Stimulated activated CD4-positive, alpha-beta T cell treated with anti-CD3 and anti-CD28 coated beads, Interleukin-4, amount 100 ng/mL, for 1 hour (primary cell): ENCODE results near the gene CRYGB.

ENCODE experiments used
- DNase-seq: peaks from one replicate; pipeline ENCODE4 v3.0.0-alpha.2; 2020

The CRYGB gene, protein sequence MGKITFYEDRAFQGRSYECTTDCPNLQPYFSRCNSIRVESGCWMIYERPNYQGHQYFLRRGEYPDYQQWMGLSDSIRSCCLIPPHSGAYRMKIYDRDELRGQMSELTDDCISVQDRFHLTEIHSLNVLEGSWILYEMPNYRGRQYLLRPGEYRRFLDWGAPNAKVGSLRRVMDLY

DNA sequence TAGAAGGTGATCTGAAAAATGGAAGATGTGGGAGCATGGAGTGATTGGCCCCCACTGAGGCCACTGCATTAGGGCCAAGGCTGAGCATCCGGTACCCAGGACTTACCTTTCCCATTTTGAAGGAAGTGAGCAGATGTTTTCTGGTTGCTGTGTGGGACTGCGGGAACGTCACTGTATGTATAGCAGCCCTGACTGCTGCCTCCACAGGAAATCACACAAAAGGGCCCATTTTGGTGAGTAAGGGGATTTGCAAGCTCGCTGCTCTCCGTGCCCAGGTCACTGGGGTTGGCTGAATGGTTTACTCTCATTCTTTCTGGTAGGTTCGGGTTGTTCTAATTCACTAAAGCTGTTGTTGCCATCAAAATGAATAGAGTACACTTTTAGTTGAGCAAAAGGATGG, at the start of gene CRYGB:
CRYGB (minus strand) TSS at position 153 of the 400 bp plus-strand sequence; CDS start at position 115, 38 bp downstream.
- DNase-seq, result no peak

DNA sequence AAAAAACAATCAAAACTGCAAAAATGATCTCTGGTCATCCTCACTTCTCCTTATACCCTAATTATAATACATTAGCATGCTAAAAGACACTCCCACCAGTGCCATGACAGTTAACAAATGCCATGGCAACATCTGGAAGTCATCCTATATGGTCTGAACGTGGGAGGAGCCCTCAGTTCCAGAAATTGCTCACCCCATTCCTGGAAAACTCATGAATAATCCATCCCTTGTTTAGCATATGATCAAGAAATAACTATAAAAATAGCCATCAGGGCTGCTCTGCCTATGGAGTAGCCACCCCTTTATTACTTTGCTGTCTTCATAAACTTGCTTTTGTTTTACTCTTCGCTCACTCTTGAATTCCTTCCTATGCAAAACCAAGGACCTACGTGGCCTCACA, 49.6 kb upstream of the CRYGB start:
- no peak for DNase-seq

DNA sequence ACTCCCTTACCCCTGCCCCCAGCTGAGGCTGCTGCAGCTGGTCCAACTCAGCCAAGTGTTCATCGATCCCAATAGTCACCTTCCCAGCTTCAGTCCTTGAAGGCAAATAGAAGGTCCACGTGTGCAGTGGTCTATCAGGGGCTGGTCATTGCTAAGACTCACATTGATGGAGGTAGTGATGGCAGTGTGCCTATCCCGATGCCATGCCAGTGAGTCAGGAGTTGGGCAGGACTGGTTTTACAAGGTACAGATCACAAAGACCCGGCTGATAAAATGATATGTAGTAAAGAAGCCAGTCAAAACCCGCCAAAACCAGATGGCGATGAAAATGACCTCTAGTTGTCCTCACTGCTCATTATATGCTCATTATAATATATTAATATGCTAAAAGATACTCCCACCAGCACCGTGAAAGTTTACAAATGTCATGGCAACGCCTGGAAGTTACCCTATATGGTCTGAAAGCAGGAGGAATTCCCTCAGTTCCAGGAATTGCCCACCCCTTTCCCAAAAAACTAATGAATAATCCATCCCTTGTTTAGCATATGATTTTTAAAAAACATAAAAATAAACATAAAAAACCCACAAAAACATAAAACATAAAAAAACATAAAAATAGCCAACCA, 46.8 kb upstream of the CRYGB start:
- no peak for DNase-seq

DNA sequence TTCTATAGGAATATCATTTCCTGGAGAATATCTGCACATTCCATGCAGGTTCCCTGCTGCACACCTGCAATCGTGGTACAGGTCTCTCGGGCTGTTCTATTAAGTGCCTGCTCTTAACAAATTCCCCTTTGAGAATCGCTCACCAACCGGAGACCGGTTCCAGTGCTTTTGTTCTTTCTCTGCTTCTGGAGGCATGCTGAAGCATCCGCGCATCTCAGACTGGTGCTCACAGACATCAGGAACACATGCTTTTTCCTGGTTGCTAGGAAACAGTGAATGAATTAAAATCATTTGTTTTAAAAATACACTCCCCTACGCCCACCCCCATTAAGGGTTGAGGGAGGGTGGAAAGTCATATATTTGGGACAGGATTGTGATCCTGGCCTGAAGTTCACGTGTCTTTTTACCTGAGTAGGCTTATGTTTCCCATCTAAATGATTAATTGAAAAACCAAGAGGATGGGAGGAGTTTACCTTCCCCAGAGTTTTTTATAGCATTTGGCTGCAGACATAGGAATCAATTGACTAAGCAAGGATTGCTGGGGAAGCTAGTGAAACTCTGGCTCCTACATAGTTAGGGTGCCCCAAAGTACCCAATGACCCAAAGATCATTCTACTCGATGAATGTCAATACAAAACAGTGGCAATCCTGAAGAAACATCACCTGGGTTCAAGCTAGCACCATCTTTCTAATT, 44.0 kb upstream of the CRYGB start, which contains the start of gene C2orf80:
C2orf80 (minus strand) TSS at position 221 of the 694 bp plus-strand sequence. CDS start 3,044 bp downstream, outside the sequence.
- DNase-seq, result no peak

DNA sequence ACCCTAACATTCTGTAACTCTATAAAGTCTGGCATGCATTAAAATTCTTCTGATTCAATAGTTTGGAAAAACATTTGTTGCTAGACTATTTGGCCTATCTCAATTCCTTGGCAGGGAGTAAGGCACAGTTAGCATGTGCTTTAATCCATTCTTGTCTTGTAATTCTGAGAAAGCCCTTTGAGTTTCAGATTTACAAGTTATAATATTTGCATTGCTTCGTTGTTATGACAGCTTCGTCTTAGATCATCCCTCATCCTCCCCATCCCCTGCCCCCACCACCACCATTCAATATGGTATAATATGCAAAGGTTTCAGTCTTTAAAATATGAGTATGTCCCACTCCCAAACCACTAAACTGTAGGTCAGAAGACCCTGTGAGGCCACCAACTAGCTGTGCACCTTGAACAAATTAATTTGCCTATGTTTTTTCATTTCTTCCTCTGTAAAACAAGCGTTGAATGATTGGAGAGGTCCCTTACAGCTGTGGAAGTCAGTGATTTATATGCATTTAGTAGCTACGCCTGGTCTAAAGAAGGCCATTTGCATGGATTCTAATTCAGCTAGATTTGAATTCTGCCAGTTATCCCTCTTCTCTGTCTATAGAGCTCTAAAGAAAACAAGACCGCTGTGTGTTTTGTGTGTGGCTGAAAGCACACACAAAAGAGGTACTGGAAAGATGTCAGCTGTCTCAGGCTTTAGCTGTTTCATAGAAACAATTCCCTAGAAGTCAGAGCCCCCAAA, 43.3 kb upstream of the CRYGB start:
- DNase-seq, result no peak

DNA sequence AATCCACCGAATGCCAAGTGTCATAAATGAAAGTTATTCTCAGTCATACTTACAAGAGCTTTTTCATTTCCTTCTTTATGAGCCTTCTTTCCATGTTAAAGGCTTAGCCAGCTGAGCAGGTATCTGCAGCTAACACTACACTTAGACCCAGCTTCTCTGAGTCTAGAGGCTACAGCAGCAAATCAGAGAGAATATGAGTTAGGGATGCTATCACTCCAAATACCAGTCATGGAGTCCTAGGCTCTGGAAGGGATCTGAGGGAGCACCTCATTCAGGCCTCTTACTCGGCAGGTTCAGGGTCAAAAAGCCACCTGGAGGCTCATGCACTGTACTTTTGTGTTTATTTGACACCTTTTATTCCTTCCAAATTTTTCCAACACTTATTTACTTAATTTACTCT, 40.9 kb upstream of the CRYGB start:
- no peak for DNase-seq

DNA sequence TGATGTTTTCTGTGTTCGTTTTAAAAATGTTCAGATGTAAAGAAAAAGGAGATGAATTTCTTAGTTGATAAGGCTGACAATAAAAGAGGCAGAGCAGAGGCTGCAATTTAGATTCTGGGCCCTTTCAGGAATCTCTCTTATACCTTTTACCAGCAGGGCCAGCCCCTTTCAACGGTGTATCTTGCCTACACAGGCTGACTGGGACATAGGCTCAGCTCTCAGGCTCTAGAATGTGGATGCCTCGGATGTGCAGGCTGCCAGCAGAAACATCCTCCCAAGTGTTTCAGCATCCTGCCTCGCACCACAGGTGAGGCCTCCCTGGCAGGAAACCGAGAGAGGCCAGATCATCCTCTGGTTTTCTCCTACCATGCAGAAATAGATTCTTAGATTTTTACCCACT, 40.5 kb upstream of the CRYGB start:
- no peak for DNase-seq

DNA sequence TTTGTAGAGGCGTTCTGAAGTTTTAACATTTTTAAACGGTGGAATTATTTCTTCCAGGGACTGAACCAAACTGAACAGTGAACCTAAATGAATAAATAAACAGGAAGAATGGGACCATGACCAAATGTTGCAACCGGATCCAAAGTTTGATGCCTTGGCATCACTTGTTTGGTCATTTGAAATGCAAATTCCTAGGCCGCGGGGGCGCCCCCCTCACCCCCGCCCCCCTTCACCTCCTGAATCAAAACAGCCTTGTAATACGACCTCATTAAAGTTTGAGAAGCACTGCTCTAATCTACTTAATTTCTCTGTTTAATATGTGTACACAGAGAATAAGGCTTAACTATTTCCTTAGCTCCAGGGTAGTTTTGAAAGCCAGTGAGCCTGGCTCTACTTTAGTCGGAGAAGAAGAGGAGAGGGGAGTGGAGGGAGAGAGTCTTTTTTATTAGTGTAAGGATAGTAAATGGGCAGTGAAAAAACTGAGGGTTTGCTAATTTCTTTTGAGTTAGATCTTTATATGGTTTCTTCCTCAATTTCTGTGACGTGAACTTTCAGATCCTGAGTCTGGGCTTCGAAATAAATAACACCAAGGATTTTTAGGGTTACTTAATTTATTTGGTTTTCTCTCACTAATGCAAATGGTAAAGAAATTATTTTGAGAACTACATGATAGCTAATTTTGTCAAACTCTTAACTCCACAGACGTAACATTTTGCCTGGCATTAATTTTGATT, 38.2 kb upstream of the CRYGB start:
- DNase-seq, result no peak

DNA sequence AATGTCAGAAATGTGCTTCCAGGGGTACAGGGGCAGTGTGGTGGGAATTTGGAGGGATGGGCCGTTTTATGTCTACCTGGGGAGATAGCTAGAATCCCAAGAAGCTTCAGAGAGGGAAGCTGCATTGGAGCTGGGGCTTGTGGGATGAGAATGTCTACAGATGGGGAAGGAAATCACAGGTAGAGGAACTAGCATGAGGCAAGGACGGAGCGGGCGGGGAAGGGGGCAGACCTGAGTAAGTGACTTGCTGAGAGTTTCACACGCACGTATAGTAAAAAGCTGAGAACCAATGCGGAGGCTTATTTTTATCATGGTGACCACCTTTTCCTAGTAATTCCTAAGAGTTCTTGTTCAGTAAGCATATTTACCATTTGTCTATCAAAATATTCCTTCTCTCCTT, 37.6 kb upstream of the CRYGB start:
- DNase-seq, result no peak

DNA sequence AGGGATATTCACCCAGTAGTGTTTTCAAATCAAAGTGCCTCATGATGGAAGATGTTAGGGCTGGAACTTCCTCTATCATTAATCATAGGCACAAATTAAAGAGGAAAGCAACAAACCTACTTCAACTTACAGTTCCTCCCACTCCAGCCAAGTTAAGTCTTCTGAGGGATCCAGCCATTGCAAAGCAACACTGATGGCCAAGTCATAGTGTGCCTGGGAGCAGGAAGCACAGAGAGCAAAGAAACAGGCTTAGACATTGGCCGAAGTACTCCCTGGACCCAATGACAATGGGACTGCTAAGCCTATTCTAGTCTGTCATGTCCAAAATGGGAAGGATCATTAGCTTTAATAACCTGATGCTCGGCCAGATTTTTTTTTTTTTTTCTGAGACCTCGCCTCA, 36.9 kb upstream of the CRYGB start:
- no peak for DNase-seq

DNA sequence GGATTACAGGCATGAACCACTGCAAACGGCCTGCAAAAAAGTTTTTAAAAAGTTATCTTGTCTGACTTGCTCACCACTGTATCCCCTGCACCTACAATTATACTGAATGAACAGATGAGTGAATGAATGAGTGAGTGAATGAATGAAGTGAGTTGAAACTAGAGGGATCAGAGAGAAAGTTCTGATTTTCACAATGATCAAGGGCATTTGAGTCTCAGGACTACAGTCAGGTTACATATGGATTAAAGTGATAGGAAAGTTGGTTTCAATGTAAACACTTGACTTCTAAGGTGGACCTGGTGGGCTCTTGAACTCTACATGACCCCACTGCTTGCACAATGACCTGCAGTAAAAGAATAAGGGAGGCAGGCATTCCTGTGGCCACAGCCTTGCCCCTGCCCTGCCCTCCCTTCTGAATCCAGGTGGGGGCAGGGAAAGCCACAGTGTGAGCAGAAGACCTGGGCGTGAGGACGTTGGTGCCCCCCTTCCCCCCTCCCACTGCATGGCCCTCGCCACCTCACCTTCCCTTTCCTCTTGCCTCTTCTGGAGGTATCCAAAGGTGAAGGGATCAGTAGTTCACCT, 33.2 kb upstream of the CRYGB start:
- no peak for DNase-seq

DNA sequence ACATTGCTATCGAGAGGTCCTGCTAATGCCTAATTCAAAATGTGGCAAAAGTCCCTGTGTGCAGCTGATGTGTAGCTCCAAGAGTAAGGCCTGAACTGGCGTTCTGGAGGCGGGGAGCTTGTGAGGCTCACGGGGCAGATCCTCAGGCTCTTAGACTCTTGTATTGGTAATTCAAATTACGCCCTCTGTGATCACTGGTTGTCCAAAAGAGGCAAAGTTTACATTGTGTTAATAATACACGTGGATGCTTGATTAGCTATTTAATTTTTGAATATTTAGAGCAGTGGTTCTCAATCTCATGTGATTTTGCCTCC, 29.8 kb upstream of the CRYGB start:
- no peak for DNase-seq

DNA sequence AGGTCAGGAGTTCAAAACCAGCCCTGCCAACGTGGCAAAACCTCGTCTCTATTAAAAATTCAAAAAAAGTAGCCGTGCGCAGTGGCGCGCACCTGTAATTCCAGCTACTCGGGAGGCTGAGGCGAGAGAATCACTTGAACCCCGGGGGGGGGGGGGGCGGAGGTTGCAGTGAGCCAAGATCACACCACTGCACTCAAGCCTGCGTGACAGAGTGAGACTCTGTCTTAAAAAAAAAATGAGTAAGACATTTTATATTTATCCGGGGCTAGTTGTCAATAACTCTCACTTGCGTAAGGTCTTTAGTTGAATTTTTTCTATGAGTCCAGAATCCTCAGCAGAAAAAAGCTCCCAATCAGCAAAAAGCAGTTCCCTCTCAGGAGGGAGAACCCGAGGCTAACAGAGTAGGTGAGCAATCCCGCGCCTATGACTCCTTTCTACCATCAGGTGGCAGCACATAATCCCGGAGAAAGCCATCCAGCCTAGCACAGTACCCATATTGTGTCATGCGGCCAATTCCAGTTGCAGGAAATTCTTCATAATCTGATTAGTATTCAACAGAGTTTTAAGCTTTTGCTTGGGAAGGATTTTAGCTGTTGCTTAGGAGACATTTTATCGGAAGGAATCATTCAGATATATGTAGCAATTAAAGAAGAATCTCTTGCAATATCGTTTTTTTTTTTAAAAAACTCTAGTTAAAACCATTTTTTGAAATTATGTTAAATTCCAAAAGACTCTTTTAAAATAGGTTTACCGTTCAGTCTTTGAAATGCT, 29.3 kb upstream of the CRYGB start:
- DNase-seq, result peak; percentile 50

DNA sequence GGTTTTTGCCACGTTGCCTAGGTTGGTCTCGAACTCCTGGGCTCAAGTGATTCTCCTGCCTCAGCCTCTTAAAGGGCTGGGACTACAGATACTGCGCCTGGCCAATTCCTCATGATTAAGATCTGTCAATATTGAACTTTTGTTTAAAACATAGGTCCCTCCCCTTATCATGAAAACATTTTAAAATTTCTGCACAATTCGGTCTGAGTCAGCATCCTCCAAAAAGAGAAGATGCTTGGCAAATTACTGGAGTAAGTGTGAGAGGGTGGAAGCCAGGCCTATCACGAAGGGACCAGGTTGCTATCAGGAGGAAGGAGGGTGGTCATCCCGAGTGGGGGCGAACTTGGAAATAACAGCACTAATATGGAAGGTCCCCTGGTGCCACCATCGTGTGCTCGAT, 28.2 kb upstream of the CRYGB start:
- DNase-seq, result no peak

DNA sequence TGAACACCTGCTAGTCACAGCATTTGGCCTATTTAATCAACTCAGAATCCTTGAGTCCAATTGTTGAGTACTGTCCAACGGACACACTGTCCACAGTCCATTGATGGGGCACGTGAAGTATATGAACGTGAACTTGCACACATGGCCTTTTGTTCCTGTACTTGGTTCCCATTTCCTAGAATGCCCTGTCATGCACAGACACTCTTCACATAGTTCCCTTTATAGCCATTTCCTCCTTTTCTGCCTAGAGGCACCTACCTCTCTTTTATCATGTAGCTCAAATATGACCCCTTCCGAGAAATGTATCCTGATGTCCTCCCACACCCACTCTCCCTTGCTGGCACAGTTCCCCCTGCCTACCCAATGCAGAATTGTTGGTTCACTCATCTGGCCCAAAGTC, 26.2 kb upstream of the CRYGB start:
- no peak for DNase-seq

DNA sequence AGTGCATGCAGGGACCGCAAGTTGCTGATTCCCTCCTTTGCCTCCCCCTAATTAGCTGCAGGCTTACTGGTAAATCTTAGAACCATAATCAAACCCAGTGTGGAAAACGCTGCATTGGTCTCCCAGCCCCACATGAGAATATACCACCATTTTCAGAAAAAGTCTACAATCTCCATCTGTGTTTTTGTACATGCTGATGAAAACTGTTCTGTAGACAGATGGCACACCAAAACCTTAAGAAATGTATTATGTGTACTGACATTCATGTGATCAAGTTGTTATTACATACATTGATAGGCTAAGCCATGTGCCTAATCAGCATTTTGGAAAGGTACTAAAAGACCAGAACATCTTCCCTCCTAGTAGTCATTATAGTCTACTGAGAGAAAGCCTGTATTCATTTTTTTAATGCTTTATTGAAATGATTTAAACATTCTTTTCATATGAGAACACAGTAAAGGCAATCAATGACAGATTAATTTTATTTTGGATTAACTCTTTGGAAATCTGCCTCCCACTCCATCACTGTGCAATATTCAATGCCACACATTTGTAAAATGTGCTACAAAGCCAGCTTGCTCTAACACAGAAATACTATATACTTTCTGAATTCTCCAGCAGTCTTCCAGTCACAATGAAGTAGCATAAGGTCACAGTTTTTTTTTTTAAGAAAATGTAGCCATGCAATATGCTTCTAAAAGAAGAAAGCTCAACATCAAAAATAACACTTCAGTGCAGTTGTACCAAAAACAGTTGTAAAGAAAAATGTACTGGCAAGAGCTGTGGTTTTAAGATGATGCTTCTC, 19.2 kb upstream of the CRYGB start:
- DNase-seq, result no peak

DNA sequence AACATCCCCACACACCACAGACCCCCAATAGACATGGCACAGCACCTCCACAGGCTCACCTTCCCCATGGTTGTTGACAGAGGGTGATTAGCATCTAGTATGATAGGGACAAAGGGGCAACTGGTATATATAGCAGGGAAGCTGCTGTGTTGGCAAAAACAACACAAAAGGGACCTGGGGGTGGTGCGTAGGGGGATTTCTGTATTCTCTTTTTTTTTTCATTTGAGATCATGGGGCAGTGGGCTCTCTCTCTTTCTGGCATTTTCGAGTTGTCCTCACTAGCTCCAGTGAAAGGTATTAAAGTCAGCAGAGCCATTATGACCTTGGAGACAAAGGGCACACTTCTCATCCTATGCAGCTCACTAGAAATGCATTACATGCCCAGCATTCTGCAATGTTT, 17.5 kb upstream of the CRYGB start, which contains the start of gene CRYGA:
CRYGA (minus strand) TSS at position 101 of the 400 bp plus-strand sequence; CDS start at position 68, 33 bp downstream.
- DNase-seq, result no peak

DNA sequence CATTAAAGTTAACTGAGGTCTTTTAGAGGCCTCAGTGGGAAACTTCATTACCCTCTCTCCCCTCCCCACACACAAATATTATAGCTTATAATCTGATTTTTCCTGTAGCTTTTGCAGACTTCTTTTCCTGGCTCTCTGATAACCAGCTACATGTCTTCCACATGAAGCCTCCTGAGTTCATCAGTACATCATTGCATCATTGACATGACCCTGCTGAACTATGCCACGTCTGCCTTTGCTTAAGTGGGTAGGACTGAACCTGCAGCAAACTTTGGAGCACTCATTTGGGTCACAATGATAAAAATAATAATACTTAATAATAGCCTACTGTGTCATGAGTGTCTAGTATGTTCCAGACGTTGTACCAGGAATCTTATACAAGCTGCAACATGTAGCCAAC, 10.5 kb upstream of the CRYGB start:
- no peak for DNase-seq

DNA sequence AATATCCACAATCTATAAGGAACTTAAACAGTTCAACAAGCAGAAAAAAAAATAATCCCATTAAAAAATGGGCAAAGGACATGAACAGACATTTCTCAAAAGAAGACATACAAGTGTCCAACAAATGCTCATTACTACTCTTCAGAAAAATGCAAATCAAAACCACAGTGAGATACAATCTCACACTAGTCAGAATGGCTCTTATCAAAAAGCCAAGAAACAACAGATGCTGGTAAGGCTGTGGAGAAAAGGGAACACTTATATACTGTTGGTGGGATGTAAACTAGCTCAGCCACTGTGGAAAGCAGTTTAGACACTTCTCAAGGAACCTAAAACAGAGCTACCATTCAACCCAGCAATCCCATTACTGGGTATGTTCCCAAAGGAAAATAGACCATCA, 7.2 kb upstream of the CRYGB start:
- no peak for DNase-seq

DNA sequence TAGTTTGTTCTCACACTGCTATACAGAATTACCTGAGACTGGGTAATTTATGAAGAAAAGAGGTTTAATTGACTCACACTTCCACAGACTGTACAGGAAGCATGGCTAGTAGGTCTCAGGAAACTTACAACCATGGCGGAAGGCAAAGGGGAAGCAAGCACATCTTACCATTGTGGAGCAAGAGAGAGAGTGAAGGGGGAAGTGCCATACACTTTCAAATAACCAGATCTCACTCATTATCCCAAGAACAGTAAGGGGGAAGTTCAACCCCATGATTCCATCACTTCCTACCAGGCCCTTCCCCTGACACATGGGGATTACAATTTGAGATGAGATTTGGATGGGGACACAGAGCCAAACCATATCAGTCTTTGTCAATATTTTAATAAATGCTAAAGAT, 5.0 kb upstream of the CRYGB start:
- DNase-seq, result no peak

DNA sequence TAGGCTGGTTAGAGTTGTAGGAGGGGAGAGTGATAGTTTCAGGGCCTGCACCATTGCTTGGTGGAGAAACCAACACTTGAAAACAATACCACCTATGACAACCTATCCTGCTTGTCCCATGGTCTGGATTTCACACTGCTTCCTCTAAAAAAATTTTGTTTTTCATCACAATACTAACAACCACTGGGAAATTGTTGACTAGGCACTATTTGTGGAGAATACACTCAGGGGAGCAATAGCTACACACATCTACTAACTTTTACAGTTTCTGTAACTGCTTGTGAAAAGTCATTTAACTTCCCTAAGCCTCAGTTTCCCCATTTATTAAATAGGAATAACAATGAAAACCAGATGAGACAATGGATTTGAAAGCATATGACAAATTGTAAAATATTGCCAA, 4.1 kb upstream of the CRYGB start:
- DNase-seq, result no peak
